GM21737 (cell line): ENCODE data around the gene NAV1.
"Not testable (repeated sequence)": the region's sequence is repeated elsewhere in the genome, so short reads cannot be mapped to it uniquely, and the experiment has no call there.

Experiments used
- ATAC-seq: cut with Tn5 transposase; IDR thresholded peaks from one replicate; pipeline ENCODE4 v1.9.1; 2021; ENCODE audit warnings: mild to moderate bottlenecking, moderate library complexity; ENCODE audit not compliant: unreplicated experiment

NAV1 gene

GRCh38 chr1:201543871-201544642 lies 5.1 kb downstream of the NAV1 start:
- ATAC-seq: no peak

- ATAC-seq: no peak
Measured at GRCh38 chr1:201544710-201545109, 5.8 kb downstream of the NAV1 start.

DNA sequence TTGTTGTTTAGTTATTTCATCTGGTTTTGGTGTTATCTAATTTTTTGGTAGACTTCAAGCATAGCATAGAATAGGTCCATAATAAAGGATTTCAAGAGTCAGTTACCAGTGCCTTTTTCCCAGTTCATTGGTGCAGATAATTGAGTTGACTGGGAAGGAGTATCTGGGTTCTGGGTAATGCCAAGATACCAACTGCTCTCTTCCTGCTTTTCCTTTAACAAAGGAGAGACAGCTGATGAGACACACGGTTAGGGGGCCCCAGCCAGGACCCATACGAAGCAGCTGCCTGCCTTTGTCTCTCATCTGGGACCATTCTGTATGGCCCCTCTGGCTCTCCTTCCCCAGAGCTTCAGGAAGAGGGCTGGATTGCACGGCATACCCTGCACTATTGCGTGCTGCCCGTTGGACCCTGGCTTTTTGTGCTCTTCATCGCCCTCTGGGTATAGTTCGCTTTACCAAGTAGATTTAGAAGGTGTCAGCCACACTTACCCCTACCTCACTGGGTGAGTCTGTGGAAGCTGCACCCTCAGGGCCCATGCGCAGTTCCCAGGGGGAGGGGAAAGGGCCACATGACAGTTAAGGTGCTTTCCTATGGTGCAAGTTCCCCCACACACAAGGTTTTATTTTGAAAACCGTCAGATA lies 7.0 kb downstream of the NAV1 start:
- ATAC-seq: no peak

- ATAC-seq: not testable (repeated sequence)
Measured at GRCh38 chr1:201549522-201549921, 10.6 kb downstream of the NAV1 start.

DNA sequence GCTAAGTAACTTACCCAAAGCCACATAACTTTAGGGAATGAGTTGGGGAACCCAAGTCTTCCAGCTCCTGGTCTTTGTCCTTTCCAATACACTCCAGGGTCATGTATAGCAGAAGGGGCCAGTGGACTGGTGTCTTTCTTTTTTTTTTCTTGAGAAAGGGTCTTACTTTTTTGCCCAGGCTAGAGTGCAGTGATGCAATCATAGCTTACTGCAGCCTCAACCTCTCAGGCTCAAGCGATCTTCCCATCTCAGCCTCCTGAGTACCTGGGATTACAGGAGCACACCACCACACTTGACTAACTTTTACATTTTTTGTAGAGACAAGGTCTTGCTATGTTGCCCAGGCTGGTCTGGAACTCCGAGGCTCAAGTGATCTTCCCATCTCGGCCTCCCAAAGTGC lies 12.2 kb downstream of the NAV1 start:
- no peak for ATAC-seq

DNA sequence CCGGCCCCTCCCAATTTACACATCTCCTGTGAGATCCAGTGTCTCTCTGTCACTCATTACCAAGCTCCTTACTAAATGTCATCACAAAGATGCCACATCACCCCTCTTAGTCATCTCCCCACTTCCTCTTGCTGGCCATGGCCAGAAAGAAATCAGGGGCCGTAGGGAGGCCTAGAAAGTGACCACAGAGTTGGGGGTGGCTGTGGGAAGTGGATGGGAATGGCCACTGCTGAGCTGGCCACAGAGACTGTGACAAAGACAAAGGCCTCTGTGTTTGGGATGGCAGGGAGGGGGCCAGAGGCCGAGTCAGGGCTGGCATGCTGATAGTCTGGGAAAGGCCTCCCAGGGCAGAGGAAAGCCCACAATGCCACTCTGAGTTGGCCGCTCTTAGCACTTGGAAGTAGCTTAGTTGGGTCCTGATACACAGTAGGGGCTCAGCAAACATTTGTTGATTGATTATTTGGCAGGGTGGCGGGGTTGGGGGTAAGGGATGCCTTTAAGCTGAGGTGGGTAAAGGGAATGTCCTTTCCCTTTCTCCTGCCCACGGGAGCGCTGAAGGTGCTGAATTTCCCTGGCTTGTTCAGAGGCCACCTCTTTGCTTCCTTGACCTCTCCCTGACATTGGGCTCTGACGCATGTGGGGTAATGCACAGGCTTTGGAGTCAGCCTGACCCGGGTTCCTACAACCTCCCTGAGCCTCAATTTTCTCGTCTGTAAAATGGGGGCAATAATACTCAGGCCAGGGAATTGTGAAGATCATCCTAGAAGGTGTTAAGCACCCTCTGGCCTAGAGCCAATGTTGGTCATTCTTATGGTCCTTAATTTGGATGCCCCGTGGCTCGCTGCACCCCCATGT lies 13.2 kb downstream of the NAV1 start:
- no peak for ATAC-seq

- ATAC-seq: no peak
Measured at GRCh38 chr1:201552941-201553351, 14.0 kb downstream of the NAV1 start.

DNA sequence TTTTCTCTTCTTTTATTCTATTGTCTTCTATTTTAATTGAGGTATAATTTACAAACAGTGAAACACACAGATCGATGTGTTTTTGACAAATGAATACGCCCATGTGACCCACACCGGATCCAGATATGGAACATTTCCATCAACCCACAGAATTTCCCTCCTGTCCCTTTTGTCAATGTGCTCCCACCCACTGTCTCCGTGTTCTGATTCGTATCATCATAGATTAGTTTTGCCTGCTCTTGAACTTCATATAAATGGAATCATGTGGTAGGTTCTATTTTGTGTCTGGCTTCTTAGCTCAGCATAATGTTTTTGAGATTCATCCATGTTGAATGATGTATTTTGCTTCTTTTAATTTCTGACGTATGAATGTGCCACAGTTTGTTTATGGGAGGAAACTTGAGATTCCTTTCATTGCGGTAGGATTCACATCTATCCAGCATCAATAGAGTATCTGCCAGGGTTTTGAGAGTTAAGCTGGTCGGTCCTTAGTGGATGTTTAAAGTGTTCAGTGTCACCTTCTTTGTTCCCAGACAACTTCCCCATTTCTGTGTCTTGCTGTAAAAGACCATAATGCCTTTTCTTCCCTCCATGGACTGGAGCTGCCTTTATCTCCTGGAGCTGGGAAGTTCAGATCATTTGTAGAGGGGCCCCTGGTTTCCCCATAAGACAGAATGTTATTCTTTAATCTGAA lies 14.7 kb downstream of the NAV1 start:
- no peak for ATAC-seq

DNA sequence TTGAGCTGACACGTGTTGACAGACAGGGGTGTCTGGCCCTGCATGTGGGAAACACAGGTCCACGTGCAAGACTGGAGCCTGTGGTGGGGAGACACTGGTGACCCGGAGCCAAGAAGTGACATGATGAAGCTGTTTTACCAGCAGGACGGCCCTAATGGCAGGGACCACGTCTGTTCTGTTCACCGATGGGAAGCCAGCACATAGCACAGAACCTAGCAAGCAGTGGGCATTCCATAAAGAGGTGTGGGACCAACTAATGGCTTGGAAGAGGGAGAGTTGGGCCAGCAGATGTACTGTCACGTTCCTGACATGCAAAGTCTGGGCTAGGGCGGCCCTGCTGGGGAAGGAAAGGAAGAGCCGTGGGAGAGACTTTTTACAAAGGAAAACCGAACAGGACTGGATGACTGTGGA lies 15.3 kb downstream of the NAV1 start:
- no peak for ATAC-seq

DNA sequence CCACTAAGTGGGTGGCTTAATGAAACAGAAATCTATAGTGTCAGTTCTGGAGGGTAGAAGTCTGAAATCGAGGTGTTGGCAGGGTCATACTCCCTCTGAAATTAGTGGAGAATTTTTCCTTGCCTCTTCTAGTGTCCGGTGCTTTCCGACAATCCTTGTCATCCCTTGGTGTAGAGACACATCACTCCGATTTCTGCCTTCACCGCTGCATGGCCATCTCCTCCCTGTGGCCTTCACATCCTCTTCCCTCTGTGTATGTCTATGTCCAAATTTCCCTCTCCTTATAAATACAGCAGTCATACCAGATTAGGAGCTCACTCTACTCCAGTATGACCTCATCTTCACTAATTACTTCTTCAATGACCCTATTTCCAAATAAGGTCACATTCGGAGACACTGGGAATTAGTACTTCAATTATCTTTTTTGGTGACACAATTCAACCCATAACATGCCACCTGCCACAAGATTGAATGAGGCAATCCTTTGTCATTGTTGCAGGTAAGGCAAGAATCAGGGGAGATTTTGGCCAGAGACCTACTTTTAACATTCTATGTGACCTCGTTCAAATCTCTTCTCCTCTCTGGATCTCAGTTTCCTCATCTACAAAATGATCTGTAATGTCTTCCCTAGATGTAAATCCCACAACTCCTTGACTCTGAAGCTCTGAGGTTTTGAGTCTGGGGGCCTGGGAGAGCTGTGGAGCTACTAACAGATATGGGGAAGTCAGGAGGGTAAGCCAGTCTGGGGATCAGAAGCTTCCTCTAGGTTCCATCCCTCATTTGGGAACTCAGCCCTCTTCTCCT lies 16.1 kb downstream of the NAV1 start:
- ATAC-seq: no peak

GRCh38 chr1:201555593-201555945 lies 16.6 kb downstream of the NAV1 start:
- ATAC-seq: no peak

DNA sequence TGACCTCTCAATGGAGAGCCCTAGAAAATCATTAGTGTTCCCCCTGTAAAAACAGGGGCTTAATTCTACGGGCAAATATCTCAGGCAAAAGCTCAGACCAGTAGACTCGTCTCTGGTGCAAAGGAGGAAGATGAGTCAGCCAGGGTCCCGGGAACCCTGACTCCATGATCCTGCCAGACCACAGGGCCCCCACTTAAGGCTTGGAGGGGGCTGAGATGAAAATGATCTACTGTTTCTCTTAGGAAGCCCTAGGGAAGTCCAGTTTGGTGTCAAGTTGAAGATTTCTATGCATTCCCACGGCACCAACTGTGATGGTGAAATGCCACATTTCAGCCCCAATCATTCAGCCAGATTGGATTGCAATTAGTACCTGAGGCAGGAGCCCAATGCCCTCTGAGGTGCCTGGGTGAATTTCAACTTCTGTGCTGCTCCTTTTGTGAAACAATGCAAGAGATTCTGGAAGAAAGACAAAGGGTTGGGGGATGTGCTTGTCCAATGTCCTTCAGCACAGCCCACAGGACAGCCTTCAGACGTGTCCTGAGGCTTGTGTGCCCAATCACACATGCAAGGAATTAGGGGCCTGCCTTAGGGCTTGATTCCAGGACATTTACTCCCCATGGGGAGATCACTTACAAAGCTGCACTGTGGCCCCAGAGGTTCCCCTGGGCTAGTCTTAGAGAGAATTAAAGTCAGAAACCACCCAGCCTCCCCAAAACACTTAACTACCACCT lies 18.1 kb downstream of the NAV1 start:
- ATAC-seq: no peak

DNA sequence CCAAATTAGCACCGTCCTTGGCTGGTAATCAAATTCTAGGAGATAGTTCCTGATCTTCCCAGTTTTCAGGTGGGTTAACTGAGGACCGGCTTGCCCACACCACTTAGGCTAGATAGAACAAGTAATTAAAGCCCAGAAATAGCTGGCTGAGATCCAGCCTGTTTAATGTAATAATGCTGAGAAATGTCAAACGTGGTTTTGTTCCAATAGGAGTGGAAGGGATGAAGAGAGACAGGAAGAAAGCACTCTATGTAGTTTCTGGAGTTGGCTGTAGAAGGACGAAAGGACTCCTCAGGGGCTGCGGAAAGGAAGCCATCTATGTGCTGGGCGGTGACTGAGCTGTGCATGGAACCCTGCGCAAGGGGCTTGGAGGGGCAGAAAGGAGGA lies 18.6 kb downstream of the NAV1 start:
- no peak for ATAC-seq

DNA sequence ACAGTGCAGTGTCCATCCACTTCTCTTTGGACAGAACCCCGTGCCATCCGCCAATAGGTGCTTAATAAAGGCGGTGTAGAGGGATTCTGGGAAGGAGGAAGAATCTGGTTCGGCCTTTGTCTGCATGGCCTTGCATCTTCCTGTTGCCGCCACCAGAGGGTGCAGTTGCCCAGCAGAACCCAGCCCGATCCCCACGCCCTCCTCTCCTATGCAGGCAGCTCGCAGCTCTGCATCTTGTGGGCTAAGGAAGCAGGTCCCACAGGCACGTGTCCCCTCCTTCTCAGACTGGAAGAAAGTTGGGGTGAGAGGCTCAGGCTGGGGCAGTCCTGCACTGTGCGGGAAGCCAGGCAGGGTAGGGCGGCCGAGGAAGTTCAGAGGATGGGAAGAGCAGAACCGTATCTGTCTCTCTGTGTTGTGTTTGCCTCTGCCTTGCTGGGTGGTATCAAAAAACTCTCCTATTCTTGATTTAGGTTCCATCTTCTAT lies 20.8 kb downstream of the NAV1 start:
- peak; percentile 85 for ATAC-seq

DNA sequence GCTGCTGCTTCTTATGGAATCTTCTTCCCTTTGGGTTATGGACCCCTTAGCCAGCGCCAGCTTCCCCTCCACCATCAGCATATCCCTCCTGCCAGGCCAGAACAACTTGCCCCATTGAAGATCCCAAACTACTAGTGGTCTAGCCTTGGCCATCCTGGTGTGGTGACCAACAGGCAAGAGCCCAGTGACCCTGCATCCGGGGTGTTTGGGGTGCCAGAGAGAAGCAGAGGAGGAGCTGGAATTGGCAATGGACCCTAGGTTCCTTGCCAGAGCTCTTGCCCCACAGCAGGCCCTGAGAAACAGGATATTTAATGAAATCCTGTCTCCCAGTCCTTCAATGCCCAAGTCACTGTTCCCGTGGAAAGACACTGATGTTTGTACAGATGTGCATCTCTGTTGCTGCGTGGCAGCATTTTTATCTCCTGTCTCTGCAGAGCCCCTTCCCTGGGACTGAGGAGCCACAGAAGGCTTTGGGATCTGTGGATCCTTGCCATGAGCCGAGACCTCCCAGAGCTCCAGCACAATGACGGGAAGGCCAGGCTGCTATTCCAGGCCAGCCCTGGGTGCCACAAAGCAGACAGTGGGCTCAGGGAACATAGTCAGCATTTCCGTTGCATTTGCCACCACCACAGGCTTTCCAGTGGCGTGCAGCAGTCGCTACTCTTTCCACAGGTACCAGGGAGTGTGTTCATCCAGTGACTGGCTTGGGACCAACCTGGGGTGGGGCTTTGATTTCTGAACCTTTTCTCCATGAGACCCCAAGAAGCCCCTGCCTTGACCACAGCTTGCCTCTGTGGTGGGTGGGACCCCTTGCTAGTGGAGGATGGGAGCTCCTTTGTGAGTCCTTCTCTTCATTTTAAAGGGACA lies 21.6 kb downstream of the NAV1 start:
- no peak for ATAC-seq

DNA sequence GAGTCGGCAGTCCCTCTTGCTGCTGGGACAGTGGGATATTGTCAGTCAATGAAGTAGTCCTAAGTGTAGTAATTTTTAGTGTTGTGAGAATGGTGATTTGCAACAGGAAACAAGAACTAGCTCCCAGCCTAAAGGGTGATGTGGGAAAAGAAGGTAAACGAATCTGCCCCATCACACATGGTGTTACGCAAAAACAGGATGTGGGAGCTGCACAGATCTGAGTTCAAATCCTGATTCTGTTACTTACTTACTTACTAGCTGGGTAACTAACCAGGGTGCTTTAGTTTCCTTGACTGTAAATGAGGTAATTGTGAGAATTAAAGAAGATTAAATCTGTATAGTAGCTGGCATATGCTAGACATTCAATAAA lies 22.3 kb downstream of the NAV1 start:
- ATAC-seq: no peak

DNA sequence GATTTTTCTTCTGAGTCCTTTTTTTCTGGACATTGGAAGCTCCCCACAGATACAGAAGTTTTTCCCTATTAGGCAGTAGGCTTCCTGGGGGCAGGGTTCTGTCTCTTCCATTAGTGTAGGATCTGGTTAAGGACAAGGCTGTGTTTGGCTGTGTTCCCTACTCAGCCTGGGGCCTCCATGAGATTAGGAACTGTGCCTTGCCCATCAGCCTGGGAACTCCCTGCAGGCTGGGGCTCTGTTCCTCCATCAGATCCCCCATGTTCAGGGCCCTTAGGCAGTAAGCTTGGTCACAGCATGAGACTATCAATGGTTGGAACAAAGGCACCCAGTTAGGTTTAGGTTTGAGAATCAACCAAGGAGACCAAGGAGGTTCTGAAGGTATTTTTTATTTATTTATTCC lies 22.7 kb downstream of the NAV1 start:
- ATAC-seq: no peak

DNA sequence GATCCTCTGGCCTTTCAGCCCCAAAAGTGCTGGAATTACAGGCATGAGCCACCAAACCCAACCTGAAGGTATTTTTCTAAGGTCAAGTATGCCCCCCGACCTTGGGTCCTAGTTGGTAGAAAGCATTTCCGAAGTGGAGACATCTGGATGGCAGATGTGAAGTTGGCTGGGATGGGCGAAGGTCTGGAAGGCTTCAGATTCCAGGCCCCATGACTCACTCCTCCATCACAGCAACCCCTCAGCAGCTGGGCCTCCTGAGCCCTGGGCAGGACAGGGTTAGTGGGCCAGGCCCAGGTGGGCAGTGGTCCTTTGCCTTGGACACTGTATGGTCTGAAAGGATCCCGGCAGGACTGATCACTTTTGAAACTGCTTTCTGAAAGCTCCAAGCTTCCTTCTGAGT lies 23.3 kb downstream of the NAV1 start:
- no peak for ATAC-seq
